Measurements from ENCODE around the gene MYO9B. TPM values are rescaled to one million over a fixed set of nuclear protein-coding genes. Genes with fewer than 3 reads are reported as not detected.

MYO9B gene
- total and polyA plus RNA-seq, 2 of the 13 experiments (the other 11 are each of a cell fraction or from before 2014, with no cell fraction given), result 18.0 to 18.3 TPM

GRCh38 chr19:17248011-17248776 is 172.6 kb downstream of the MYO9B start (continued):
- TF ChIP-seq ZNF367 (CRISPR knock-in tag; IDR thresholded peaks at IDR 0.05; ENCODE audit: borderline replicate concordance), result no peak
- peak; percentile 66 for TF ChIP-seq YY1 (IDR thresholded peaks at IDR 0.05; ENCODE audit: insufficient read depth, insufficient replicate concordance, low read depth, low read length)
- peak; percentile 90; the same call in 1 of the 2 replicates for TF ChIP-seq MIER3 (CRISPR knock-in tag; IDR thresholded peaks at IDR 0.05; ENCODE audit: borderline replicate concordance)
- TF ChIP-seq ZNF143 (CRISPR knock-in tag; IDR thresholded peaks at IDR 0.05), result peak; percentile 50
- no peak for TF ChIP-seq KLF9 (CRISPR knock-in tag; IDR thresholded peaks at IDR 0.05; ENCODE audit: low read depth)
- TF ChIP-seq E2F5 (CRISPR knock-in tag; conservative IDR thresholded peaks at IDR 0.05), result no peak
- no peak for TF ChIP-seq ZNF549 (CRISPR knock-in tag; IDR thresholded peaks at IDR 0.05)
- no peak for TF ChIP-seq MATR3 (CRISPR knock-in tag; IDR thresholded peaks at IDR 0.05)
- peak; percentile 28; the same call in 1 of the 2 replicates for TF ChIP-seq TAF1 (CRISPR knock-in tag; IDR thresholded peaks at IDR 0.05)
- no peak for TF ChIP-seq KLF13 (CRISPR knock-in tag; IDR thresholded peaks at IDR 0.05)
- TF ChIP-seq ZFAT (CRISPR knock-in tag; conservative IDR thresholded peaks at IDR 0.05), result no peak
- no peak for TF ChIP-seq ATF7 (IDR thresholded peaks at IDR 0.05)
- TF ChIP-seq ATF7 (CRISPR knock-in tag; IDR thresholded peaks at IDR 0.05), result peak; percentile 76
- no peak for TF ChIP-seq TSC22D2 (CRISPR knock-in tag; IDR thresholded peaks at IDR 0.05; ENCODE audit: borderline replicate concordance)
- peak; percentile 59; the same call in 1 of the 2 replicates for TF ChIP-seq SNAI1 (CRISPR knock-in tag; IDR thresholded peaks at IDR 0.05; ENCODE audit: borderline replicate concordance)
- no peak for TF ChIP-seq EHMT2 (IDR thresholded peaks at IDR 0.05; ENCODE audit: borderline replicate concordance, low read depth, low read length)
- TF ChIP-seq ZNF280B (CRISPR knock-in tag; IDR thresholded peaks at IDR 0.05; ENCODE audit: borderline replicate concordance), result no peak; the same call in 1 of the 2 replicates
- no peak for TF ChIP-seq CEBPZ (IDR thresholded peaks at IDR 0.05; ENCODE audit: low read length)
